HepG2 (cell line): ENCODE measurements around the gene TSPAN2. TPM values are rescaled to one million over a fixed set of nuclear protein-coding genes. Genes with fewer than 3 reads are reported as not detected.

ENCODE experiments used
- ASH2L ChIP-seq: fragments of 300-600, 200-600 bp; sonication (generic); IDR thresholded peaks from 2 replicates; pipeline ENCODE4 v1.7.0; 2017; ENCODE audit warnings: low read depth, mild to moderate bottlenecking, moderate library complexity, mixed read lengths, low read length; ENCODE audit not compliant: insufficient read length
- JUN ChIP-seq: sonication (generic); formaldehyde crosslinking; IDR thresholded peaks from 2 replicates; pipeline ENCODE4 v1.4.0; 2020; ENCODE audit warnings: mild to moderate bottlenecking, missing genetic modification reagents
- MEF2D ChIP-seq: sonication (generic); formaldehyde crosslinking; IDR thresholded peaks from 2 replicates; pipeline ENCODE4 v1.5.1; 2020; ENCODE audit warnings: mild to moderate bottlenecking, missing genetic modification reagents
- MTF2 ChIP-seq: sonication (generic); formaldehyde crosslinking; IDR thresholded peaks from 2 replicates; pipeline ENCODE4 v1.5.0; 2020; ENCODE audit warnings: missing genetic modification reagents, borderline replicate concordance
- RCOR2 ChIP-seq: IDR thresholded peaks from 2 replicates; pipeline ENCODE4 v1.6.1; 2016; ENCODE audit warnings: missing biosample characterization, missing genetic modification reagents
- SRF ChIP-seq: IDR thresholded peaks from 2 replicates; pipeline ENCODE4 v1.6.1; 2011; ENCODE audit warnings: mild to moderate bottlenecking, low read depth, low read length, moderate library complexity
- TCF7 ChIP-seq: sonication (generic); IDR thresholded peaks from 2 replicates; pipeline ENCODE4 v1.6.1; 2016; ENCODE audit warnings: antibody characterized with exemption, low read depth
- ZEB1 ChIP-seq: IDR thresholded peaks from 2 replicates; pipeline ENCODE4 v1.6.1; 2012; ENCODE audit warnings: mild to moderate bottlenecking, low read depth, inconsistent platforms; ENCODE audit not compliant: insufficient replicate concordance
- ZNF24 ChIP-seq: fragments of 450-650 bp; IDR thresholded peaks from 2 replicates; pipeline ENCODE4 v1.6.1; 2017; ENCODE audit warnings: antibody characterized with exemption, mild to moderate bottlenecking
- ZNF672 ChIP-seq: sonication (generic); formaldehyde crosslinking; IDR thresholded peaks from 2 replicates; pipeline ENCODE4 v1.8.1; 2022; ENCODE audit warnings: missing genetic modification reagents
- ZSCAN25 ChIP-seq: sonication (generic); formaldehyde crosslinking; IDR thresholded peaks from 2 replicates; pipeline ENCODE4 v1.8.0; 2022; ENCODE audit warnings: mild to moderate bottlenecking, missing genetic modification reagents
- polyA plus RNA-seq, 8 experiments: library from polyadenylated mRNA; depleted of rRNA in 3 of 8; stranded (reverse) in 7 of 8; unstranded in 1 of 8; fragments of >200 nt; fragmentation: Illumina TruSeq in 4 of 8; extraction: Trizol in 4 of 8; gene quantifications; 2 replicates each; pipeline versions ENCODE4 v1.2.1 to v1.2.3, GENCODE V29; 2011 to 2016; ENCODE audit warnings: low read depth in 4 of 8, missing spikeins in 1 of 8, mixed read lengths in 1 of 8; ENCODE audit not compliant: insufficient read depth in 1 of 8
- total RNA-seq, 5 experiments: library from RNA; depleted of rRNA; stranded (reverse); fragments of >200 nt; fragmentation: Illumina TruSeq; extraction: Trizol; gene quantifications; 2 replicates each; pipeline ENCODE4 v1.2.3, GENCODE V29; 2016; ENCODE audit warnings: low read depth in 1 of 5
- TF ChIP-seq, protein P1 (sequence below): sonication (generic); formaldehyde crosslinking; IDR thresholded peaks from 2 replicates; pipeline ENCODE4 v1.5.0; 2020; ENCODE audit warnings: missing genetic modification reagents
- TF ChIP-seq, protein P2 (sequence below): sonication (generic); formaldehyde crosslinking; IDR thresholded peaks from 2 replicates; pipeline ENCODE4 v1.5.0; 2020; ENCODE audit warnings: mild to moderate bottlenecking, missing genetic modification reagents, borderline replicate concordance
- TF ChIP-seq, protein P3 (sequence below): sonication (generic); formaldehyde crosslinking; IDR thresholded peaks from 2 replicates; pipeline ENCODE4 v1.4.0; 2020; ENCODE audit warnings: missing genetic modification reagents
- TF ChIP-seq, protein P4 (sequence below): sonication (generic); formaldehyde crosslinking; IDR thresholded peaks from 2 replicates; pipeline ENCODE4 v1.4.0; 2020; ENCODE audit warnings: missing genetic modification reagents
- TF ChIP-seq, protein P5 (sequence below): sonication (generic); formaldehyde crosslinking; IDR thresholded peaks from 2 replicates; pipeline ENCODE4 v1.5.0; 2020; ENCODE audit warnings: missing genetic modification reagents

TSPAN2 gene
- total and polyA plus RNA-seq, 2 of the 13 experiments (the other 11 are each of a cell fraction or from before 2014, with no cell fraction given), result not detected

DNA sequence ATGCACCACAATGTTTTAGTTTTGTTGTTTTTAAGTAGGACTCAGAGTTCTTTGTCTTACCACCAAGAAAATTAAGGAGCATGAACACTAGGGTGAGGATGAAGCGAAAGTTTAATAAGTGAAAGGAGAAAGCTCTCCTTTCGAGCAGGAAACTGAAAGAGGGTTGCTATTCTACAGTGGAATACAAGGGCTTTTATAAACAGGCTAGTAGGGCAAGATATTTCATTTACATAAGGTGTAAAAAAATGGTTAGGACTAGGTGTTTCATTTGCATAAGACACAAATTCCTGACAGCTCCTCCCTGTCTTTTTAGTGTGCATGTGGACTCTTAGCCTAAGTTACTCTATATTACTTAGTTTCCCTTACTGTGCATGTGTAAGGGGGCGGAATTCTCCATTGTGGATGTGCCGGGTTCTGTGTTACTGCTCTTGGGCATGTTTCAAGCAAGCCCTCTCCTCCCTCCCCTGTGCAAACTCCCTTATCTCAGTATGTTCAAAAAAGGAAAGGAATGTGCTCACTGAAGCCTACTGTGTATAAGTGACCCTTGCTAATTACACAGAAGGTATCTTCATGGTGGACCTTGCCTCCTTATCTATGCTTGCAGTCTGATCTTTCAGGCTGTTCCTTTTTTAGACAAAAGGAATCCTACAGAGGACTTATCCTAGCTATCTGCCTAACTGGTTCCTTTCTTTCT is 52.3 kb downstream of the TSPAN2 start (continued):
- TF ChIP-seq RCOR2 (0 out of 2 replicates have a peak, but pooled peaks have one; percentile 22), MEF2D (peak; percentile 95), JUN (CRISPR knock-in tag) (no peak), ASH2L (peak; percentile 8), ZSCAN25 (0 out of 2 replicates have a peak, but pooled peaks have one; percentile 51), SRF (peak; percentile 95), ZNF24 (no peak), TCF7 (0 out of 2 replicates have a peak, but pooled peaks have one; percentile 10), ZNF672 (CRISPR knock-in tag) (no peak), ZEB1 (no peak), MTF2 (CRISPR knock-in tag) (no peak)
- TF ChIP-seq, protein P1, sequence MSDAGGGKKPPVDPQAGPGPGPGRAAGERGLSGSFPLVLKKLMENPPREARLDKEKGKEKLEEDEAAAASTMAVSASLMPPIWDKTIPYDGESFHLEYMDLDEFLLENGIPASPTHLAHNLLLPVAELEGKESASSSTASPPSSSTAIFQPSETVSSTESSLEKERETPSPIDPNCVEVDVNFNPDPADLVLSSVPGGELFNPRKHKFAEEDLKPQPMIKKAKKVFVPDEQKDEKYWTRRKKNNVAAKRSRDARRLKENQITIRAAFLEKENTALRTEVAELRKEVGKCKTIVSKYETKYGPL (CRISPR knock-in tag), result no peak
- TF ChIP-seq, protein P2, sequence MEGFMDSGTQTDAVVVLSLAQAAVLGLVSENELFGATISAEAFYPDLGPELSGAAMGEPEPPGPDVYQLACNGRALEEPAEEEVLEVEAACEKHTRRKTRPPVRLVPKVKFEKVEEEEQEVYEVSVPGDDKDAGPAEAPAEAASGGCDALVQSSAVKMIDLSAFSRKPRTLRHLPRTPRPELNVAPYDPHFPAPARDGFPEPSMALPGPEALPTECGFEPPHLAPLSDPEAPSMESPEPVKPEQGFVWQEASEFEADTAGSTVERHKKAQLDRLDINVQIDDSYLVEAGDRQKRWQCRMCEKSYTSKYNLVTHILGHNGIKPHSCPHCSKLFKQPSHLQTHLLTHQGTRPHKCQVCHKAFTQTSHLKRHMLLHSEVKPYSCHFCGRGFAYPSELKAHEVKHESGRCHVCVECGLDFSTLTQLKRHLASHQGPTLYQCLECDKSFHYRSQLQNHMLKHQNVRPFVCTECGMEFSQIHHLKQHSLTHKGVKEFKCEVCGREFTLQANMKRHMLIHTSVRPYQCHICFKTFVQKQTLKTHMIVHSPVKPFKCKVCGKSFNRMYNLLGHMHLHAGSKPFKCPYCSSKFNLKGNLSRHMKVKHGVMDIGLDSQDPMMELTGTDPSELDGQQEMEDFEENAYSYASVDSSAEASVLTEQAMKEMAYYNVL (CRISPR knock-in tag), result 0 out of 2 replicates have a peak, but pooled peaks have one; percentile 40
- TF ChIP-seq, protein P3, sequence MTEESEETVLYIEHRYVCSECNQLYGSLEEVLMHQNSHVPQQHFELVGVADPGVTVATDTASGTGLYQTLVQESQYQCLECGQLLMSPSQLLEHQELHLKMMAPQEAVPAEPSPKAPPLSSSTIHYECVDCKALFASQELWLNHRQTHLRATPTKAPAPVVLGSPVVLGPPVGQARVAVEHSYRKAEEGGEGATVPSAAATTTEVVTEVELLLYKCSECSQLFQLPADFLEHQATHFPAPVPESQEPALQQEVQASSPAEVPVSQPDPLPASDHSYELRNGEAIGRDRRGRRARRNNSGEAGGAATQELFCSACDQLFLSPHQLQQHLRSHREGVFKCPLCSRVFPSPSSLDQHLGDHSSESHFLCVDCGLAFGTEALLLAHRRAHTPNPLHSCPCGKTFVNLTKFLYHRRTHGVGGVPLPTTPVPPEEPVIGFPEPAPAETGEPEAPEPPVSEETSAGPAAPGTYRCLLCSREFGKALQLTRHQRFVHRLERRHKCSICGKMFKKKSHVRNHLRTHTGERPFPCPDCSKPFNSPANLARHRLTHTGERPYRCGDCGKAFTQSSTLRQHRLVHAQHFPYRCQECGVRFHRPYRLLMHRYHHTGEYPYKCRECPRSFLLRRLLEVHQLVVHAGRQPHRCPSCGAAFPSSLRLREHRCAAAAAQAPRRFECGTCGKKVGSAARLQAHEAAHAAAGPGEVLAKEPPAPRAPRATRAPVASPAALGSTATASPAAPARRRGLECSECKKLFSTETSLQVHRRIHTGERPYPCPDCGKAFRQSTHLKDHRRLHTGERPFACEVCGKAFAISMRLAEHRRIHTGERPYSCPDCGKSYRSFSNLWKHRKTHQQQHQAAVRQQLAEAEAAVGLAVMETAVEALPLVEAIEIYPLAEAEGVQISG (CRISPR knock-in tag), result no peak; the same call in 1 of the 2 replicates
- TF ChIP-seq, protein P4, sequence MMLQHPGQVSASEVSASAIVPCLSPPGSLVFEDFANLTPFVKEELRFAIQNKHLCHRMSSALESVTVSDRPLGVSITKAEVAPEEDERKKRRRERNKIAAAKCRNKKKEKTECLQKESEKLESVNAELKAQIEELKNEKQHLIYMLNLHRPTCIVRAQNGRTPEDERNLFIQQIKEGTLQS, result no peak
- TF ChIP-seq, protein P5, sequence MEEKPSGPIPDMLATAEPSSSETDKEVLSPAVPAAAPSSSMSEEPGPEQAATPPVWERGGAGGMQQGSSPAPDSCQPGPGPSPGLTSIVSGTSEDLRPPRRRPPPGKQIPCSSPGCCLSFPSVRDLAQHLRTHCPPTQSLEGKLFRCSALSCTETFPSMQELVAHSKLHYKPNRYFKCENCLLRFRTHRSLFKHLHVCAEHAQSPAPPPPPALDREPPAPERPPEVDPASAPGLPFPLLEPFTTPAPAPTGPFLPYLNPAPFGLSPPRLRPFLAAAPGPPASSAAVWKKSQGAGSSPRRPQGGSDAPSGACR, result 0 out of 2 replicates have a peak, but pooled peaks have one; percentile 24
